RWPE1 (cell line): Measurements from ENCODE around the gene KISS1R.
A peak's percentile ranks its signal among the peaks of the same experiment; 100 is the strongest.

Source experiments
- CTCF ChIA-PET: fragments of 350-600 bp; sonication (Branson Sonifier 250); formaldehyde crosslinking; extraction: SDS; loops from one replicate; lab custom pipeline; 2021; lab: Yijun Ruan, JAX
- POLR2A ChIA-PET: fragments of 400-600 bp; formaldehyde crosslinking; extraction: SDS; loops from one replicate; lab custom pipeline; 2020; ENCODE audit warnings: antibody characterized with exemption; ENCODE audit not compliant: low non-redundant PET; lab: Yijun Ruan, JAX
- DNase-seq: peaks from one replicate; pipeline ENCODE4 v3.0.0; 2012; ENCODE audit warnings: low spot score
- H3K27ac ChIP-seq: fragments of 450-650 bp; 2 replicates; pipeline ENCODE4 v1.5.1; 2017
- TF ChIP-seq, protein P1 (sequence below): fragments of 450-650 bp; conservative IDR thresholded peaks from 2 replicates; pipeline ENCODE4 v1.5.1; 2017; ENCODE audit warnings: low read depth, mild to moderate bottlenecking

Gene KISS1R

DNA sequence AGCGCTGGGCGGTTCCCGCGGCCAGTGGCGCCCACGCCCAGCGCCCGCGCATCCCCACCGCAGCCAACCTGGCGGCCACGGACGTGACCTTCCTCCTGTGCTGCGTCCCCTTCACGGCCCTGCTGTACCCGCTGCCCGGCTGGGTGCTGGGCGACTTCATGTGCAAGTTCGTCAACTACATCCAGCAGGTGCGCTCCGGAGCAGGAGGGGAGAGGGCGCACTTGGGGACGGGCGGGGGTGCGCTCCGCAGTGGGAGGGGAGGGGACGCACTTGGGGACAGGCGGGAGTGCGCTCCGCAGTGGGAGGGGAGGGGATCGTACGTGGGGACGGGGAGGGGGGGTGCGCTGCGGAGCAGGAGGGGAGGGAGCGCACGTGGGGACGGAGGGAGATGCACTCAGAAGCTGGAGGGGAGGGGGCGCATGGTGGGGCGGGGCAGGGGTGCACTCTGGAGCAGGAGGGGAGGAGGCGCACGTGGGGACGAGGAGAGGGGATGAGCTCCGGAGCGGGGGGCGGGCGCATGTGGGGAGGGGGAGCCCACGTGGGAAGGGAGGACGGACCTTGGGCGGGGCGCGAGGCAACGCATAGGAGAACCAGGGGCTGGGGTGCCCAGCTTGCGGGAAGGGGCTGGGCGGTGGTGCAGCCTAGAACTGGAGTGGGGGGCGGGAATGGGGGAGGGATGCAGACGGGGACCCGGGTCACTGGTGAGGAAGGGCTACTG, 1.5 kb downstream of the KISS1R start:
- H3K27ac ChIP-seq, result no peak overlapping the region
- POLR2A ChIA-PET, result no interaction called here
- DNase-seq, result no peak
- TF ChIP-seq, protein P1, sequence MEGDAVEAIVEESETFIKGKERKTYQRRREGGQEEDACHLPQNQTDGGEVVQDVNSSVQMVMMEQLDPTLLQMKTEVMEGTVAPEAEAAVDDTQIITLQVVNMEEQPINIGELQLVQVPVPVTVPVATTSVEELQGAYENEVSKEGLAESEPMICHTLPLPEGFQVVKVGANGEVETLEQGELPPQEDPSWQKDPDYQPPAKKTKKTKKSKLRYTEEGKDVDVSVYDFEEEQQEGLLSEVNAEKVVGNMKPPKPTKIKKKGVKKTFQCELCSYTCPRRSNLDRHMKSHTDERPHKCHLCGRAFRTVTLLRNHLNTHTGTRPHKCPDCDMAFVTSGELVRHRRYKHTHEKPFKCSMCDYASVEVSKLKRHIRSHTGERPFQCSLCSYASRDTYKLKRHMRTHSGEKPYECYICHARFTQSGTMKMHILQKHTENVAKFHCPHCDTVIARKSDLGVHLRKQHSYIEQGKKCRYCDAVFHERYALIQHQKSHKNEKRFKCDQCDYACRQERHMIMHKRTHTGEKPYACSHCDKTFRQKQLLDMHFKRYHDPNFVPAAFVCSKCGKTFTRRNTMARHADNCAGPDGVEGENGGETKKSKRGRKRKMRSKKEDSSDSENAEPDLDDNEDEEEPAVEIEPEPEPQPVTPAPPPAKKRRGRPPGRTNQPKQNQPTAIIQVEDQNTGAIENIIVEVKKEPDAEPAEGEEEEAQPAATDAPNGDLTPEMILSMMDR, result no peak
- CTCF ChIA-PET, result interaction anchor here (0.6 kb wide), 2 partner anchors 63 to 92 kb away, joined by 3 read pairs; no protein-coding TSS in a partner anchor

DNA sequence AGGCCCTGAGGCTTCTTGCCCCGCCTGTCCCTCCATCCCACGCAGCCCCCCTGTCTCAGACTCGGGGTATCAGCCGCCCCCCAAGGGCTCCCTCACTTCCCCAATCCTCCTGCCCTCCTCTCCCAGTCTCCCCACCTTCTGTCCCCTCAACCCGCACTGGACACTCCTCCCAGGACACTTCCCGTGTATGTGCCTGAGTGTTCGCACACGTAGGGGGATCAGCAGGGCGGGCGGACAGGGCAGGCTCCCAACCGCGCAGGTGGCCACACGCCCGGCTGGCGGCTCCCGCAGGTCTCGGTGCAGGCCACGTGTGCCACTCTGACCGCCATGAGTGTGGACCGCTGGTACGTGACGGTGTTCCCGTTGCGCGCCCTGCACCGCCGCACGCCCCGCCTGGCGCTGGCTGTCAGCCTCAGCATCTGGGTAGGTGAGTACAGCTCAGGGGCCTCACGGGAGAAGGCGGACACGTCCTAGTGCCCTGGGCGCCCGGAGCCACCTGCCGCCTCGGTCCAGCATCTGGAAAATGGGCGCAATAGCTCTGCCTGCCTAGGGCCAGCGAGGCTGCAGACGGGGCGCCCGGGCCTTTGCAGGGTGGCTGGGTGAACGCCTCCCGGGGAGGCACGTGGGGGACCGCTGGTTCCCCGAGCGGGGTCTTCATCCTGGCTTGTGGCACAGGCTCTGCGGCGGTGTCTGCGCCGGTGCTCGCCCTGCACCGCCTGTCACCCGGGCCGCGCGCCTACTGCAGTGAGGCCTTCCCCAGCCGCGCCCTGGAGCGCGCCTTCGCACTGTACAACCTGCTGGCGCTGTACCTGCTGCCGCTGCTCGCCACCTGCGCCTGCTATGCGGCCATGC, 2.3 kb downstream of the KISS1R start:
- POLR2A ChIA-PET, result no interaction called here
- no peak for DNase-seq
- CTCF ChIA-PET, result interaction anchor here (0.6 to 1.6 kb wide), 3 partner anchors 36 to 93 kb away, joined by 3 to 7 read pairs (median 4); no protein-coding TSS in a partner anchor
- TF ChIP-seq, protein P1, result no peak
- H3K27ac ChIP-seq, result no peak overlapping the region

DNA sequence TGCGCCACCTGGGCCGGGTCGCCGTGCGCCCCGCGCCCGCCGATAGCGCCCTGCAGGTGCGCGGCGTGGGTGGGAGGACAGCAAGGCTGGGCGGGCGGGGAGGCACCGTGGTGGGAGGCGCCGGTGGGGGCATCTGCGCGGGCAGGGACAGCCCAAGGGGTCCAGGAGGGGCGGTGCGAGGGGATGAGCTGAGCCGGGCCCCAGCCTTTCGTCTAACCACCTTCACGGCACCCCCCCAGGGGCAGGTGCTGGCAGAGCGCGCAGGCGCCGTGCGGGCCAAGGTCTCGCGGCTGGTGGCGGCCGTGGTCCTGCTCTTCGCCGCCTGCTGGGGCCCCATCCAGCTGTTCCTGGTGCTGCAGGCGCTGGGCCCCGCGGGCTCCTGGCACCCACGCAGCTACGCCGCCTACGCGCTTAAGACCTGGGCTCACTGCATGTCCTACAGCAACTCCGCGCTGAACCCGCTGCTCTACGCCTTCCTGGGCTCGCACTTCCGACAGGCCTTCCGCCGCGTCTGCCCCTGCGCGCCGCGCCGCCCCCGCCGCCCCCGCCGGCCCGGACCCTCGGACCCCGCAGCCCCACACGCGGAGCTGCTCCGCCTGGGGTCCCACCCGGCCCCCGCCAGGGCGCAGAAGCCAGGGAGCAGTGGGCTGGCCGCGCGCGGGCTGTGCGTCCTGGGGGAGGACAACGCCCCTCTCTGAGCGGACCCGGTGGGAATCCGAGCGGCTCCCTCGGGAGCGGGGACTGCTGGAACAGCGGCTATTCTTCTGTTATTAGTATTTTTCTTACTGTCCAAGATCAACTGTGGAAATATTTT, 3.1 kb downstream of the KISS1R start:
- ChIA-PET POLR2A (no interaction called here), CTCF (interaction anchor here (0.5 to 1.6 kb wide), 6 partner anchors 37 to 80 kb away, joined by 4 to 7 read pairs (median 4); no protein-coding TSS in a partner anchor)
- H3K27ac ChIP-seq, result no peak overlapping the region
- TF ChIP-seq, protein P1, result no peak
- DNase-seq, result no peak

DNA sequence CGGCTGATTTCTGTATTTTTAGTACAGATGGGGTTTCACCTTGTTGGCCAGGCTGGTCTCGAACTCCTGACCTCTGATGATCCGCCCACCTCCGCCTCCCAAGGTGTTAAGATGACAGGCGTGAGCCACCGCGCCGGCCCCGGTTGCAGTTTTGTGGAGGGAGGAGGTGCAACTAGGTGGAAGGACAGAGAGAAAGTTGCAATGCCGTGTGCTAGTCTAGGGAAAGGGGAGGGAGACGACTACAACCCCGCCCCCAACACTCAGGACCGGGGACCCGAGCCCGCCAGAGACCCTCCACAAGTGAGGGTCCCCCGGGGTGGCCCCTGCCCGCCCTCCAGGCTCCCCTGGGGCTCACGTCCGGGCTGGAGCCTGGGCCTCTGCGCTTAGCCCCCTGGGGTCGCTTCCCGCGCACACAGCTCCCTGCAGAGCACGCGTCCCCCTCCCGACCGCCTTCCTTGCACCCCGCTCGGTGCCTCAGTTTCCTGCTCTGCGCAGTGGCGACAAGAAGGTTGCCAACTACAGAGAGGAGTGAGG, 7.5 kb downstream of the KISS1R start:
- CTCF ChIA-PET, result interaction anchor here (1.4 to 1.5 kb wide), 2 partner anchors 57 to 60 kb away, joined by 4 to 8 read pairs; partner anchors contain the start of gene WDR18
- no peak for DNase-seq
- peak overlapping the region; percentile 85 for H3K27ac ChIP-seq
- TF ChIP-seq, protein P1, result no peak
- POLR2A ChIA-PET, result interaction anchor here (2.0 kb wide), 1 partner anchor 60 kb away, joined by 9 read pairs; the partner anchor contains the start of gene WDR18

DNA sequence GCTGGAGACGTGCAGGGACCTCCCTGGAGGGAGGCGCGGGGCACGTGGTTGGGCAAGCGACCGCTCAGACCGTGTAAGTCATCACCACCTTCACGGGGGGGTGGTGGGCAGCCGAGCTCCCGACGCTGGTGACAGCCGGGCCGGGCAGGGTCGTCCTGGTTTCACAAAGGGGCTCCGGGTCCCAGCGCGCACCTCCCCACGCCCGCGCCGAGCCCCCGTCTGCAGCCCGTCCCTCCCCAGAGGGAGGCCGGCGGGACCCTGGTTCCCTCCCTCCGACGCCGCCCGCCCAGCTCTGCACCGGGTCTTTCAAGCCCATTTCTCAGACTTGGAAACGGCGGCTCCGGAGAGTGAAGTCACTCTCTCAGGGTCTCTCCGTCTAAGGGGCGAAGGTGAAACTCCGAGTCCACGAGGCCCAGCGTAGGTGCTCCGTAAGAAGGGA, 8.0 kb downstream of the KISS1R start:
- TF ChIP-seq, protein P1, result no peak
- H3K27ac ChIP-seq, result peak overlapping the region; percentile 85
- POLR2A ChIA-PET, result interaction anchor here (0.5 kb wide), 1 partner anchor 76 kb away, joined by 10 read pairs; no protein-coding TSS in a partner anchor
- CTCF ChIA-PET, result interaction anchor here (1.4 kb wide), 1 partner anchor 57 kb away, joined by 4 read pairs; no protein-coding TSS in a partner anchor
- DNase-seq, result no peak
